Activated naive CD8-positive, alpha-beta T cell treated with anti-CD3 and anti-CD28 coated beads, Interleukin-2, amount 50 U/mL, for 24 hours (primary cell): ENCODE data around the gene INSL3.

Experiments used
- ATAC-seq: fragments of 150-1000 bp; cut with Tn5 transposase; one replicate; pipeline ENCODE4 v1.10.0; 2021
- DNase-seq: peaks from one replicate; pipeline ENCODE4 v3.0.0; 2021
- H3K27ac Mint-ChIP-seq: one replicate; pipeline ENCODE4 v1.8.0; 2021; ENCODE audit warnings: mild to moderate bottlenecking, mixed read lengths
- H3K27me3 Mint-ChIP-seq: one replicate; pipeline ENCODE4 v1.8.0; 2021; ENCODE audit warnings: mixed read lengths
- H3K36me3 Mint-ChIP-seq: one replicate; pipeline ENCODE4 v1.8.0; 2021; ENCODE audit warnings: low read depth, mixed read lengths
- H3K4me1 Mint-ChIP-seq: one replicate; pipeline ENCODE4 v1.8.0; 2021; ENCODE audit warnings: mixed read lengths
- H3K4me3 Mint-ChIP-seq: one replicate; pipeline ENCODE4 v1.8.0; 2021; ENCODE audit warnings: mild to moderate bottlenecking, moderate library complexity, mixed read lengths
- H3K9me3 Mint-ChIP-seq: one replicate; pipeline ENCODE4 v1.8.0; 2021; ENCODE audit warnings: mixed read lengths

Gene INSL3

GRCh38 chr19:17855280-17856152 lies 34.2 kb upstream of the INSL3 start:
- DNase-seq (peak; percentile 97), ATAC-seq (peak; percentile 38)
- no peaks in the 10 kb centered on the region for H3K9me3 Mint-ChIP-seq
- peaks cover 32% of the 10 kb centered on the region for H3K4me1 Mint-ChIP-seq
- peaks cover 4% of the 10 kb centered on the region for H3K27me3 Mint-ChIP-seq
- peak overlapping the region; percentile 12 for H3K27ac Mint-ChIP-seq
- no peak overlapping the region for H3K4me3 Mint-ChIP-seq
- peaks cover 11% of the 10 kb centered on the region for H3K36me3 Mint-ChIP-seq

GRCh38 chr19:17854061-17854460 lies 32.7 kb upstream of the INSL3 start:
- no peak overlapping the region for H3K4me3 Mint-ChIP-seq
- H3K9me3 Mint-ChIP-seq: no peaks in the 10 kb centered on the region
- no peak for DNase-seq
- ATAC-seq: no peak
- no peaks in the 10 kb centered on the region for H3K27me3 Mint-ChIP-seq
- peaks cover 35% of the 10 kb centered on the region for H3K4me1 Mint-ChIP-seq
- no peak overlapping the region for H3K27ac Mint-ChIP-seq
- H3K36me3 Mint-ChIP-seq: no peaks in the 10 kb centered on the region

GRCh38 chr19:17848595-17849292 lies 27.4 kb upstream of the INSL3 start:
- Mint-ChIP-seq H3K4me1 (peaks cover 65% of the 10 kb centered on the region), H3K36me3 (peaks cover 16% of the 10 kb centered on the region), H3K27me3 (no peaks in the 10 kb centered on the region), H3K9me3 (no peaks in the 10 kb centered on the region), H3K27ac (peak overlapping the region; percentile 96), H3K4me3 (peak overlapping the region; percentile 89)
- no peak for ATAC-seq
- no peak for DNase-seq

- peaks cover 22% of the 10 kb centered on the region for H3K36me3 Mint-ChIP-seq
- H3K27me3 Mint-ChIP-seq: no peaks in the 10 kb centered on the region
- DNase-seq (peak; percentile 92), ATAC-seq (peak; percentile 89)
- peaks cover 70% of the 10 kb centered on the region for H3K4me1 Mint-ChIP-seq
- H3K4me3 Mint-ChIP-seq: peak within 1 kb of the TSS; percentile 89
- H3K9me3 Mint-ChIP-seq: no peaks in the 10 kb centered on the region
- H3K27ac Mint-ChIP-seq: peak within 1 kb of the TSS; percentile 96
Observed at GRCh38 chr19:17847538-17848366, 26.4 kb upstream of the INSL3 start, which contains the start of gene JAK3. Gene JAK3, minus strand, starts transcription at chr19:17847982. Its CDS starts 3,565 bp downstream, at chr19:17844417.

- peaks cover 63% of the 10 kb centered on the region for H3K4me1 Mint-ChIP-seq
- no peaks in the 10 kb centered on the region for H3K27me3 Mint-ChIP-seq
- ATAC-seq (no peak), DNase-seq (no peak)
- H3K36me3 Mint-ChIP-seq: peaks cover 27% of the 10 kb centered on the region
- peak overlapping the region; percentile 96 for H3K27ac Mint-ChIP-seq
- H3K9me3 Mint-ChIP-seq: no peaks in the 10 kb centered on the region
- H3K4me3 Mint-ChIP-seq: peak overlapping the region; percentile 89
Observed at GRCh38 chr19:17846146-17846545, 24.8 kb upstream of the INSL3 start.

- Mint-ChIP-seq H3K36me3 (peaks cover 40% of the 10 kb centered on the region), H3K4me1 (peaks cover 47% of the 10 kb centered on the region), H3K9me3 (no peaks in the 10 kb centered on the region), H3K4me3 (peak overlapping the region; percentile 89), H3K27me3 (no peaks in the 10 kb centered on the region), H3K27ac (peak overlapping the region; percentile 68)
- DNase-seq: no peak
- ATAC-seq: no peak
Observed at GRCh38 chr19:17843908-17844490, 22.7 kb upstream of the INSL3 start.

- Mint-ChIP-seq H3K27me3 (no peaks in the 10 kb centered on the region), H3K4me3 (no peak overlapping the region), H3K4me1 (peaks cover 44% of the 10 kb centered on the region)
Observed at GRCh38 chr19:17843292-17843827, 22.0 kb upstream of the INSL3 start.

GRCh38 chr19:17842663-17843291 lies 21.5 kb upstream of the INSL3 start:
- Mint-ChIP-seq H3K9me3 (no peaks in the 10 kb centered on the region), H3K27ac (no peak overlapping the region), H3K4me3 (no peak overlapping the region), H3K27me3 (no peaks in the 10 kb centered on the region), H3K36me3 (peaks cover 49% of the 10 kb centered on the region), H3K4me1 (peaks cover 43% of the 10 kb centered on the region)
- DNase-seq (no peak), ATAC-seq (no peak)

More at GRCh38 chr19:17843292-17843827, 22.0 kb upstream of the INSL3 start:
- Mint-ChIP-seq H3K9me3 (no peaks in the 10 kb centered on the region), H3K36me3 (peaks cover 43% of the 10 kb centered on the region), H3K27ac (no peak overlapping the region)
- DNase-seq (no peak), ATAC-seq (no peak)

- no peak overlapping the region for H3K27ac Mint-ChIP-seq
- H3K27me3 Mint-ChIP-seq: no peaks in the 10 kb centered on the region
- peaks cover 52% of the 10 kb centered on the region for H3K36me3 Mint-ChIP-seq
- peak; percentile 34 for ATAC-seq
- H3K9me3 Mint-ChIP-seq: no peaks in the 10 kb centered on the region
- H3K4me1 Mint-ChIP-seq: peaks cover 44% of the 10 kb centered on the region
- no peak overlapping the region for H3K4me3 Mint-ChIP-seq
- DNase-seq: peak; percentile 81
Observed at GRCh38 chr19:17841810-17842662, 20.7 kb upstream of the INSL3 start.

GRCh38 chr19:17841371-17841809 lies 20.1 kb upstream of the INSL3 start:
- Mint-ChIP-seq H3K4me3 (no peak overlapping the region), H3K27ac (no peak overlapping the region), H3K36me3 (peaks cover 55% of the 10 kb centered on the region), H3K9me3 (no peaks in the 10 kb centered on the region), H3K27me3 (no peaks in the 10 kb centered on the region), H3K4me1 (peaks cover 41% of the 10 kb centered on the region)
- no peak for ATAC-seq
- no peak for DNase-seq

- DNase-seq: no peak
- H3K9me3 Mint-ChIP-seq: no peaks in the 10 kb centered on the region
- no peak for ATAC-seq
- H3K4me3 Mint-ChIP-seq: no peak overlapping the region
- H3K27me3 Mint-ChIP-seq: no peaks in the 10 kb centered on the region
- H3K27ac Mint-ChIP-seq: no peak overlapping the region
- H3K4me1 Mint-ChIP-seq: peaks cover 29% of the 10 kb centered on the region
- peaks cover 55% of the 10 kb centered on the region for H3K36me3 Mint-ChIP-seq
Observed at GRCh38 chr19:17840019-17840418, 18.7 kb upstream of the INSL3 start.

- Mint-ChIP-seq H3K9me3 (no peaks in the 10 kb centered on the region), H3K4me1 (peaks cover 13% of the 10 kb centered on the region), H3K36me3 (peaks cover 51% of the 10 kb centered on the region), H3K27ac (peak overlapping the region; percentile 10), H3K4me3 (no peak overlapping the region), H3K27me3 (no peaks in the 10 kb centered on the region)
- DNase-seq (no peak), ATAC-seq (peak; percentile 16)
Observed at GRCh38 chr19:17837972-17838371, 16.7 kb upstream of the INSL3 start.

- DNase-seq (no peak), ATAC-seq (no peak)
- H3K4me1 Mint-ChIP-seq: peaks cover 13% of the 10 kb centered on the region
- H3K9me3 Mint-ChIP-seq: peaks cover 3% of the 10 kb centered on the region
- no peaks in the 10 kb centered on the region for H3K27me3 Mint-ChIP-seq
- no peak overlapping the region for H3K4me3 Mint-ChIP-seq
- peaks cover 61% of the 10 kb centered on the region for H3K36me3 Mint-ChIP-seq
- no peak overlapping the region for H3K27ac Mint-ChIP-seq
Observed at GRCh38 chr19:17836530-17836929, 15.2 kb upstream of the INSL3 start.
